HG03159 (cell line): Measurements from ENCODE around the gene WNT9B.
"Not testable (repeated sequence)": the region's sequence is repeated elsewhere in the genome, so short reads cannot be mapped to it uniquely, and the experiment has no call there.

Source experiments
- ATAC-seq: cut with Tn5 transposase; IDR thresholded peaks from one replicate; pipeline ENCODE4 v1.9.1; 2021; ENCODE audit warnings: mild to moderate bottlenecking, moderate library complexity; ENCODE audit not compliant: unreplicated experiment

Gene WNT9B

DNA sequence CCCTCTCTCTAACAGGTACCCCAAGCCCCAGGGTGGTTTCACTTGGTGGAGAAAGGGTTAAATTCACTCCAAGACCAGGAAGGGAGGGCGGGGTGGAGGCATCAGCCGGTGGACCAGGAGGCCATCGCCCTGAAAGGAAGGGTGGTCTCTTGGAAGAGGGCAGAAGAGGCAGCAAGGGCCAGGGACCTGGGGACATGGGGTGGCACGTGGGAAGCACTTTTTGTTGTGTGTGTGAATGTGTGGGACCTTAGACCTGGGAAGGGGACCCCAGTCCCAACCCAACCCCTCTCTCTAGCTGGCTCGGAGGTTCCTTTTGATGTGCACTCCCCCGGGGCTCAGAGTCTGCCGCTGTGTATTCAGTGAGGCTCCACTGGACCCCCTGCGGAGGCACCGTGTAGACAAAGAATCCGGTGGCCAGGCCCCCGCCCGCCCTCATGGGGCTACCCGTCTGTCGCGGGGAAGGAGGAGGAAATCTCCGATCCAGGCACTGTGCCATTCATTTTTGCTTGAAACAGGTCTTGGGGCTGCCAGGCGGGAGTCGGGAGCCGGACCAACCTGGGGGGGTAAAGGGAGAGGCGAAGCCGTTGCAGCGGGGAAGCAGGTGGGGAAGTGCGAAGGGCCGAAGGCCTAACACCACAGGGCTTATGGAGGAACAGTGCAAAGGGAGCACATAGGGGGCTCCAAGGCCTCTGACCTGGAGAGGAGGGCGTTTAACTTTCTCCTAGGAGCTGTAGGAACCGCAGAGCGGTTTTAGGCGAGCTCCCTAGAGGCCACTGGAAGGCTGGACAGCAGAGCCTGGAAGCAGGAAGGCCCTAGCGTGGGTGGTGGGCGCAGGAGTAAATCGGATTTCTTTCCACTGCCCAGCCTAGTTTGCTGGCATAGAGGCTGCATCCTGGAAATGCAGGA is 29.6 kb upstream of the WNT9B start:
- no peak for ATAC-seq

DNA sequence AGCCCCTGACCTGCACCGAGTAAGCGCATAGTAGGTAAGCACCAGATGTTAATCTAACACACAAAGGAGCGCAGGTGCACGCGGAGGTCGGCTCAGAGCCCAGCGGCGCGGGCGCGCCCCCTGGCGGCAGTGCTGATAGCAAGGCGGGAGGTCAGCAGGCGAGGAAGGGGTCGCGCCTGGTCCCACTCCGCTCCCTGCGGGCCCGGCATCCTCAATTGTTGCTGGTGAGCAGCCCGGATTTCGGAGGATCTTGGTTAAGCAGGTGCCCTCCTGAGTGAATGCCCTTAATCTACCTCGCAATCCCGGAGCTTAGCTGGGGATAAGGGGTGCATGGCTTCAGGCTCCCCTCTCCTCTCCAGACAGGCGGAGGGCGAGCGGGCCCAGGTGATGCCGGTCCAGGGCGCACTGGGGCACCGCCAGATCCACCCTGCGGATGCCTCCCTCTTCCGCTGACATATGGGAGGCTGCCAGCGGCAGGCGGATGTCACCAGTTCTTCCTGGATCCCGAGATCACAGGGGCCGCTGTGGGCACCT is 28.9 kb upstream of the WNT9B start:
- no peak for ATAC-seq

DNA sequence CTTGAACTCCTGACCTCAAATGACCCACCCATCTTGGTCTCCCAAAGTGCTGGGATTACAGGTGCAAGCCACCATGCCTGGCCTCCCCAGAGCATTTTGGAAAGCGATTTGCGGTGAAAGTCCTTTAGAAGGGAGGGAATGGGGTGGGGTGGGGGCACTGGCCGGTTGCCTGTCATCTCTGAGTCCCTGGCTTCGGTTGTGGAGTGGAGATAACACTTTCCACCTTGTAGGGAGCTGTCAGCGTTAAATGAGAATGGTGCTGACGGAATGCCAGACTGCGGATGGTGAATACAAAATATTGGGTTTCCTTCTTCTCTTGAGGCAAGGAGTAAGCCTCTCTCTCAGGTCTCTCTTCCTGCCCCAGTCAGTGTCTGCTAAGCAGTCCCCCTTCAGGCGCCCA is 27.7 kb upstream of the WNT9B start:
- ATAC-seq, result no peak

DNA sequence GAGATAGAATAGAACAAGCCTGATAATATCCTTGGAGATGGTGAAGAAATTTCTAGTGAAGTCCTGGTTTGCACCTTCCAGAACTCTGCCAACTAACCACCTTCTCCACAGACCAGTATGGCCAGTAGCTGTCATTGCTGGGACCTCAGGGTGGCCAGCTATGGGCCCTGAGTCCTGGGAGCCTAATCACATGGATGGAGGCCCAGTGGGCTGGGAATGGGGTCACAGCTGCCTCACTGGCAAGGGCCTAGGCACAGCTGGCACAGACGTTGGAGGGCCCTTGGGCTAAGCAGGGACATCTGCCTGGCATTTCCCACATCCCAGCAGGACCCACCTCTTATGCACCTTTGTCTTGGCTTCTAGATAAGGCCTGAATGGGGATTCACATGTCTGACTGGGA is 25.3 kb upstream of the WNT9B start:
- ATAC-seq, result no peak

DNA sequence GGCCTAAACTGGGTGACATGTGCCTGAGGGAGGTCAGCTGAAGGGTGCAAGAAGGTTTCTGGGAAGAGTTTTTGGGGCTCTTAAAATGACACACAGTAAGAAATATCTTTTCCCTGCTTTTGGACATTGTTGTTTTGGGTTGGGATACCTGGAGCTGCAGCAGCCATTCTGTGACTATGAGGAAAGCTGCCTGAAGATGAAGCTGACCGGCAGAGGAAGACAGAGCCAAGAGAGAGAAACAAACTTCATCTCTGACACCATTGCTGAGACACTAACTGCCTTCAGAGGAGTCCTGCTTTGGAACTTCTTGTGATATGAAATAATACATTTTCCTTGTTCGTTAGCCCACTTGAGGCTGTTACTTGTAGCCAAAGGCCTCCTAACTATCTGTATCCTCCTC is 24.1 kb upstream of the WNT9B start:
- ATAC-seq, result no peak

DNA sequence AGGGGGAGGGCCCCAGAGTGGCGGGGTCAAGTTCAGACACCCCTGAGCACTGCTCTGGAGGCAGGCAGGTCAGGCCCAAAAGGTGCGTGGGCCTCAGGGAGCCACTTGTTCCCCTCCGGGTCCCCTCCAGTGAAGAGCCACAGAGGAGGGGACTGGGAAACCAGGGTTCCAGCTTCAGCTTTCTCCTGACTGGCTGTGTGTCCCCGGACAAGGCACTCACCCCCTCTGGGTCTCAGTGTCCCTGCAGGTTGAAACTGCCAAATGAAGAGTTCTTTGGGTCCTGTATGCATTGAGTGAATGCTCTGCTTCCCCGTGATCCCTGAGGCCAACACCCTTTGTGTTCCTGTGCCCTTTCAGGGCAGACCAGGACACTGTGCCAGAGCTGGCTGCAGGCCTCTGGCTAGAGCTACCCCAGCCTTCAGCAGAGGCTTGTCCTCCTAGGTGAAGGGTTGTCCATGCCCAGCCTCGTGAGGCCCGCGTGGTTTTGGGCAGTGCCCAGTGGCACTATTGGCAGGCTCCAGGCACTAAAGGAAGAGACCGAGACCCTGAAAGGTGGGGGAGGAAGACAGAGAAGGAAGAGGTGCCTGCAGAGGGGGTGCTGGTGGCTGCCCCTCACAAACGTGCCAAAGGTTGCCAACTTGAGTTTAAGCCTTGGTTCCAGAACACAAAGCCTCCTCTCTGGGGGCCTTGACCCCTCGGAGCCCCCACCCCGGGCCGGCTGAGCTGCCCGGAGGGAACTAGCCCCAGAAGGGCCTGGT is 19.6 kb upstream of the WNT9B start:
- no peak for ATAC-seq

DNA sequence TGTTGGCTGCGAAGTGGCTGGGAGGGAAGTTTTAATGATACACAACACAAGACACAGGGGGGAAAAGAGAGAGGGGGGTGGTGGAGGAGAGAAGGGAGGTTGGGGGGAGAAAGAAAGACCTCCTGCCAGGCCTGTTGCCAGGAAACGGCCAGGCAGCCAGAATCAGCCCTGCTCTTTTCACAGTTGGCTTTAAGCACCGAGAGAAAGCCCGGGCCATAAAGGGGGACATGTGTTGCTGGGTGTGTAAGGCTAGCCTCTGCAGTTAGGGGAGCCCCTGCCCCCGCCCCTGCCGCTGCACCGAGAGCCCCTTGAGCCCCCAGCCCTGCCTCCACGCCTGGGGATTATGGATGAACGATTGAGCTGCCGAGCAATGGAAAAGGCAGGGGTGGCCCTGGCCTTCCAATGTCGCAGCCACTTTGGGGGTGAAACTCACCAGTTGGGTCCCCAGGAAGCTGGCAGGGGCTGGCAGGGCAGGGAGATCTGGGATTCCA is 19.0 kb upstream of the WNT9B start:
- ATAC-seq, result no peak

DNA sequence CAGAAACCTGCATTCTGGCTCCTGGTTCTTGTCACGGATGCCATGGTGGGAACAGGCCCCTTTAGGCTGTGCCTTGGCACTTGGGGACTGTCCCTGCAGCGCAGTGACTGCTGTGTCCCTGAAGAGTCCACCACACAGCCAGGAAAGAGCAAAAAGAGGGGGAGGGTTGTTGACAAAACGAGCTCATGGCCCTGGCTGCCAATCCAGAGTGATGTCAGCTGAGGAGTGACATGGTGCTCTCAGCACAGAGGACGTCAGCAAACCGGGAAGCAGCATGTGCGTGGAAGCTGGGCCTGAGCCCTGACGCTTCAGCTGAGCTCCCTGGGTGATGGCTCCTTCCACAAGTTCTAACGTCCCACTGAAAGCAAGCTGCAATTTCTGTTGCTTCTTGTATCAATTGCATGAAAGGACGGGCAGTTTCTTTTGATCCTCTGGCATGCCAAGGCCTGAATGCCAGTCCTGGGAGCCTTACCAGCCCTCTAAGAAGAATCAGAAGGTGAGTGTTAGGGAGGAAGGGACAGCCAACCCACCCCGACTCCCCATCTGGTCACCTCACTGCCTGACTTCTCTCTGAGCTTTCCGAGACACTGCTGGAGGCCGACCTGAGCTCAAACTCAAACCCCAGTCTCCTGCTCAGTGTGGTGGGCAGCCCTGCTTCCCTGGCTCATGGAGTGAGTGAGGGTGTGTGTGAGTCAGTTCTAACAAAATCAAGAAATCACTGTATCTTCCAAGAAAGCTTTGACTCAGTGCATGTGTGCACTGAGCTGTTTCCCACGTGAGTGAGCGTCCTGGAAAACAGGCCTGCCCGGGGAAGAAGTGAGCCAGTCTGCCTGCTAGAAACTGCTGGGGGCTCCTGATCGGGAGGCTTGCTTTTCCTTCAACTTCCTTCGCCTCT is 18.2 kb upstream of the WNT9B start:
- ATAC-seq, result no peak

DNA sequence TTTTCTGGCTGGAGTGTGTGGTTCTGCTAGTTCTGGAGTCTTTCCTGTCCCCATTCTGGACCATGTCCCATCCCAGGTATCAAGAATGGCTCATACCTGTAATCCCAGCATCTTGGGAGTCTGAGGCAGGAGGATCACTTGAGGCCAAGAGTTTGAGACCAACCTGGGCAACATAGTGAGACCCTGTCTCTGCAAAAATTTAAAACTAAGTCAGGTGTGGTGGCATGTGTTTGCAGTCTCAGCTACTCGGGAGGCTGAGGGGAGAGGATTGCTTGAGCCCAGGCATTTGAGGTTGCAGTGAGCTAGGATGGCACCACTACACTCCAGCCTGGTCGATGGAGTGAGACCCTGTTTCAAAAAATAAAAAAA is 17.6 kb upstream of the WNT9B start:
- ATAC-seq, result no peak

DNA sequence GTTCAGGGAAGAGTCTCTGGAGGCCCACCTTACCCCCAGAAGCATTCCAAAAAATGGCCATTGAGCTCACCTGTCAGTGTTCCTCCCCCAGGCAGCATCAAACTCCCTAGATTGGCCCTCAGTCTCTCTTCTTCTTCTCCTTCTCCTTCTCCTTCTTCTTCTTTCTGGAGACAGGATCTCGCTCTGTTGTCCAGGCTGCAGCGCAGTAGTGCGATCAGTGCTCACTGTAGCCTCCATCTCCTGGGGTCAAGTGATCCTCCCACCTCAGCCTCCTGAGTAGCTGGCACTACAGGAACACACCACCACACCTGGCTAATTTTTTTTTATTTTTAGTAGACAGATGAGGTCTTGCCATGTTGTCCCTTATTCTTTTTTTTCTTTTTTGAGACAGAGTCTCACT is 16.5 kb upstream of the WNT9B start:
- no peak for ATAC-seq

DNA sequence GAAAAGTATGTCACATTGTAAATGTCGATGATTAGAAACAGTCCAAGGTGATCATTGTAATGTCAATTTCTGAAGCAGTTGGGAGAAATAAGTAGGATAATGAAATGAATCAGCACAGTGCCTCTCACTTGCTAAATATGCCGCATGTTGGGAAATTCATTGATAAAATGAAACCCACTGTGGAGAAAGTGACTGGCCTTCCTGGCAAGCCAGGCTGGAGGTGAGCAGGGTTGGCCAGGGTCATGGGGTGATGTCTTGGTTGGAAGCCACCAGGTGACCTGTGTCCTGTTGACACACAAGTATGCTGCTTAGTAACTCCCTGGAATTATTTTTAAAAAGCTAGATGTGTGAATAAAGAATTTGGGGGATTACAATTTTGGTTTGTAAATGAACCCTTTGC is 14.9 kb upstream of the WNT9B start:
- ATAC-seq, result no peak

DNA sequence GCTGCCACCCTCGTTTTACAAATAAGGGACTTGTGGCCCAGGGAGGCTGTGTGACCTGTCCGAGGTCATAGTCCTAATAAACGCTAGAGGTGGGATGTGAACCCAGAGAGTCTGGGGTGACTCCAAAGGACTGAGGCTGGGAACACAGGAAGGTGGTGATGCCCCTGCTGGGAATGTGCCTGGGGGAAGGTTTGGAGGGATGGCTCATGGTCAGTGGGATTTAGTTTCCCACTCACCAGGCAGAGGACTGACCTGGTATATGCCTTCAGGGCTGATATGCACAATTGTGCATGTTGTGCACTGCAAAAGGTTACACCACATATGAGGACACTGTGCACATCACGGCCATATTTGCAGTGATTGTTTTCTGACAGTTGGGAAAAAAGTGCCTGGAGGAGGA is 13.9 kb upstream of the WNT9B start:
- no peak for ATAC-seq

DNA sequence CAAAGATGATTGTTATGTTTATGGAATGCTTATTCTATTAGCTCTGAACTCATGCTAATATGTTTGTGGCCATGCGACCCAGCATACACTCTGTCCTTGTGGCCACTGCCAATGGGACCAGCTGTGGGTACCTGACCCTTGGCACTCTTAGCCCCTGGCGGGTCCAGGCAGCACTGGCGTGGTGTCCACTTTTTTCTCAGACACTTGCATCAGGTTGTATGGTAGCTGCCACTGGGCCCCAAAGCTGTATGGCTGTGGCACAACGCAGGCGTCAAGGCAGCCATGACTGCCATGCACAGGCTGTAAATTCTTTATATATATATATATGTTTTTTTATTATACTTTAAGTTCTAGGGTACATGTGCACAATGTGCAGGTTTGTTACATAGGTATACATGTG is 12.2 kb upstream of the WNT9B start:
- no peak for ATAC-seq

DNA sequence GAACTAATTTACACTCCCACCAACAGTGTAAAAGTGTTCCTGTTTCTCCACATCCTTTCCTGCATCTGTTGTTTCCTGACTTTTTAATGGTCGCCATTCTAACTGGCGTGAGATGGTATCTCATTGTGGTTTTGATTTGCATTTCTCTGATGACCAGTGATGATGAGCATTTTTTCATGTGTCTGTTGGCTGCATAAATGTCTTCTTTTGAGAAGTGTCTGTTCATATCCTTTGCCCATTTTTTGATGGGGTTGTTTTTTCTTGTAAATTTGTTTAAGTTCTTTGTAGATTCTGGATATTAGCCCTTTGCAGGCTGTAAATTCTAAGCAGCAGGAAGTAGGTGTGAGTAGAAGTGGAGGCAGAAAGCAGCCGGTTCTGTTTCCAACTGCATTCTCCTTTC is 10.8 kb upstream of the WNT9B start:
- ATAC-seq, result not testable (repeated sequence)

DNA sequence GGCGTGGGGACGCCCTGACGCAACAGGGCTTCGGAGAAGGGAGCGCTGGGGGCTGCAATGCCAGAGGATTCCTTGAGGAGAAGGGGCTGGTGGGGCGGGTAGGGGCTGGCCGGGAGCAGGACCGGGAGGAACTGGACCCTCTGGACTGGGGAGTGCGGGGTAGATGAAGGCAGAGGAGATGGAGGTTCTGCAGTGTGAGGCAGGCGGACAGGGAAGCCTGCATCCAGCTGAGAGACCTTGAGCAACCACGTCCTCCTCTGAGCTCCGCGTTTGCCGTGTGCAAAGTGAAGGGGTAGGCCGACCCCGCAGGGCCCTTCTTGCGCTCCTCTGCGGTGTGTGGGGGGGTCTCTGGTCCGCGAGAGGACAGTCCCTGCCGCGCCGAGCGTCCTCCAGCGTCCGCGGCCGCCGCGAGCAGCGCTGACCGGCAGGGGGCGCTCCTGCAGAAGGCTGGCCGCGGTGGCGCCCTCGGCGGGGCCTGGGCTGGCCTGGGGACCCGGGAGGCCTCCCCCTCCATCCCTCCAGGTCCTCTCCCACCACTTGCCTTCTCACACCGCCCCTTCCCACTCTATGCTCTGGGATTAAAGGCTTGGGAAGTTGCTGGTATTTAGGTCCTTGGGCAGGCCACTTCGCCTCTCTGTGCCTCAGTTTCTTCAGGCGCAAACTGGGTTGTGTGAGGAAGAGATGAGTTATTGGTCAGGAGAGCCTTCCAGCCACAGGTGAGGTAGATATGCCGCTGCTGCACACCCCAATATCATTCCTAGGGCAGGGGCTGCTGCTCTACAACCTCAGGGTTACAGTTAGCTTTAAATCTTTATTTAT is 9.6 kb upstream of the WNT9B start:
- ATAC-seq, result no peak

DNA sequence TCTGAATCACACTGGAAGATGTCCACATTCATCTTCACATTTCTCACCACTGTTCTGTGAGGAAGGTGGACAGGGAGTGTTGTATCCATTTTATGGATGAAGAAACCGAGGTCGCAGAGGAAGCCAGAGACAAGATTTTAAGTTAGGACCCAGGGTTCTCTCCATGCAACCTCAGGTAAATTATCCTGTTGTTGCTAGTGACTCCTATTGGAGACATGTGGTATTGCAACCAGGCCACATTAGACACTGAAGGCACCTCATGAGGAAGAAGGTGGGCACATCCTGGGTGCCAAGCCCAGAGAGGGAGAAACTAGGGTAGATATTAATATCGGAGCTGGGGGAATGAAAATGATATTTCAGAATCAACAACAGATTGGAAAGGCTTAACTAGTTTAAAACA is 8.5 kb upstream of the WNT9B start:
- no peak for ATAC-seq

DNA sequence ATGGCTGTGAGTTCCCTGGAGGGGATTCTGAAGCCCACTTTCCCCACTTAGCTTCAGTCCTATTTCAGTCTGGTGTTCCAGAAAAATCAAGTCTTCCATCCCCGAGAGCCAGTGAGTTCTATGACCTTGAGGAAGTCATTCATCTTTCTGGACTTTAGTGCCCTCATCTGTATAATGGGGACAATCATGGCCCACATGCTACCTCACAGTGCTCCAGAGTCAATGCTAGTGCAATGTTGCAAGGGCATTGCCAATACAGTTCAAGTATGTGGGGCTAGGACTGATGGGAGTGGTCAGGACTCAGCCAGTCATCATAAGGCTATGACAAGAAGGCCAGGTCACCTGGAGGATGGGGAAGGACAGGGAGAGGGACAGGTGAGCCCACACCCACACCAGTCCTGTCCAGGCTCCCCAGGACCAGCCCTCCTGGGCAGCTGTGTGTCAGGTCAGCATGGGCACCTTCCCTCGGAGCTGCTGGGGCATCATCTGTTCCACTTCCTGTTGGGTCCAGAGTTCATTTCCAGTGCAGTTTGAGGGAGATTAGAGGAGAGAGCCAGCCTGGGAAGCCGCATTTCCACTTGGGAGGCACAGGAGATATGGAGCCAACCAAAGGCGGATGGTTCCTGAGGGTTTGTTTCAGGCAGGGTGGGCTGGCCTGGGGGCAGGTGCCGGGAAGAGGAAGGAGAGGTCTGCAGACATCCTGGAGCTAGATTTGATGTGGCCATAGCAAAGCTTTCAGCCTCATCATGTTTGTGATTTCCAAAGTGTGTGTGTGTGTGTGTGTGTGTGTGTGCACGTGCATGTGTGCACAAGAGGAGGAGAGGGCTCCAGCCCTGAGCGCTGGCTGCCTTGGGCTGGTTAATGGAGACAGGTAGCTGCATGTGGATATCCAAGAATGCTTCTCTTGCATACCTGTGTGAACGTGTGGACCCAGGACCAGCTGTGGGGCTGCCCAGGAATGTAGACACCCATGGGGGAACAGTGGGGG is 3.9 kb upstream of the WNT9B start:
- ATAC-seq, result no peak

DNA sequence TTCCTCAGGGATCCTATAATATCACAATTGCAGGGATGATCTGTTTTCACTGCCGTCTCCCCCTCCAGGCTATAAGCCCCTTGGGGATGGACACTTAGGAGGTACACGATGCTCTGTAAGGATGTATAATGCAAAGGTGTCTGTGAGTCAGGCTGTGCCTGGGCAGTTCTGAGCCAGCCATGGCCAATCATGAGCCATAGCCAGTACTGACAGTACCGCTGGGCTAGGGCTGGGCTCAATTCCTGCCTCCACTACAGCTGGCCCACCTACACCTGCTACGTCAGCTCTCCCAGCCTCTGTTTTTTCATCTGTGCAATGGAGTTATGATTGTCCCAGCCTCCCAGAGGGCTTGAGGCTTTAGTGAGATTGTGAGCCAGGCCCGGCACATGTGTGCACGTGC is 2.8 kb upstream of the WNT9B start:
- ATAC-seq, result no peak

DNA sequence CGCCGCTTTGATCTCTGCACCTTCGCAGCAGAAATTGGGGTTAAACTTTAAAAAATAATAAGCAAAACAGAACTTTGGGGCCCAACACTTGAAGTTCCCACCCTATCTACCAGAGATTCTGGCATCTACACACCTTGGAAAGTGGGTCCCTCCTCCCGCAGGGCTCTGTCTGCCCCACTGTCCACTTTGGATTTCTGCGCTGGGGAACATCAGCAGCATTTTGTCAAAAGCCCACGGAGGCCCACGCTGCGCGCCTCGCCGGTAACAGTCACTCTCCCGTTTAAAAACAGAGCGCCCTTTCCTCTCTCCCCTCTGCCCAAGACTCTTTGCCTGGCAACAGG is 725 bp upstream of the WNT9B start:
- ATAC-seq, result no peak
